SK-N-MC (cell line): ENCODE measurements around the gene XYLT2.

Source experiments
- DNase-seq: peaks from one replicate; pipeline ENCODE4 v3.0.0-alpha.2; 2011; ENCODE audit warnings: low read depth, low spot score
- H3K27ac ChIP-seq: fragments of 200-600 bp; sonication (generic); 2 replicates; pipeline ENCODE4 v1.5.1; 2016; ENCODE audit warnings: mixed run types
- H3K36me3 ChIP-seq: fragments of 200-600 bp; sonication (generic); 2 replicates; pipeline ENCODE4 v1.6.1; 2017; ENCODE audit warnings: antibody characterized with exemption, low read length, mixed read lengths; ENCODE audit not compliant: insufficient read depth
- H3K4me3 ChIP-seq: fragments of 200-600 bp; sonication (generic); 2 replicates; pipeline ENCODE4 v1.5.1; 2016
- H3K9ac ChIP-seq: fragments of 200-600 bp; sonication (generic); 2 replicates; pipeline ENCODE4 v1.8.0; 2017; ENCODE audit warnings: mixed run types, mixed read lengths; ENCODE audit not compliant: insufficient read length
- H3K9me3 ChIP-seq: fragments of 200-600 bp; sonication (generic); 2 replicates; pipeline ENCODE4 v1.6.1; 2017; ENCODE audit warnings: low read depth, mild to moderate bottlenecking, antibody characterized with exemption, low read length, moderate library complexity, mixed read lengths
- EZH2 ChIP-seq: fragments of 200-600 bp; sonication (generic); IDR thresholded peaks from one replicate; pipeline ENCODE4 v1.6.1; 2017; ENCODE audit warnings: antibody characterized with exemption
- FOXP2 ChIP-seq: optimal IDR thresholded peaks from 2 replicates; pipeline ENCODE3; 2011; ENCODE audit warnings: mild to moderate bottlenecking, moderate library complexity; ENCODE audit not compliant: insufficient read depth; ENCODE audit errors: extremely low read length, control extremely low read depth
- POLR2AphosphoS5 ChIP-seq: IDR thresholded peaks from 2 replicates; pipeline ENCODE4 v1.6.1; 2012; ENCODE audit warnings: mild to moderate bottlenecking, low read depth, low read length, borderline replicate concordance

The XYLT2 gene

GRCh38 chr17:50356418-50356817, 10.5 kb downstream of the XYLT2 start:
- TF ChIP-seq POLR2AphosphoS5 (no peak), EZH2 (no peak), FOXP2 (no peak)
- Histone ChIP-seq H3K9ac (no peak overlapping the region), H3K36me3 (peaks cover 37% of the 10 kb centered on the region), H3K4me3 (no peak overlapping the region), H3K27ac (no peak overlapping the region), H3K9me3 (no peaks in the 10 kb centered on the region)
- no peak for DNase-seq

GRCh38 chr17:50356892-50357510, 11.1 kb downstream of the XYLT2 start:
- no peak for DNase-seq
- H3K9ac ChIP-seq = no peak overlapping the region
- H3K27ac ChIP-seq = no peak overlapping the region

GRCh38 chr17:50358177-50358576, 12.3 kb downstream of the XYLT2 start:
- peaks cover 37% of the 10 kb centered on the region for H3K36me3 ChIP-seq
- no peak overlapping the region for H3K4me3 ChIP-seq
- TF ChIP-seq FOXP2 (no peak), EZH2 (no peak), POLR2AphosphoS5 (no peak)
- no peak overlapping the region for H3K27ac ChIP-seq
- no peak for DNase-seq
- no peaks in the 10 kb centered on the region for H3K9me3 ChIP-seq
- no peak overlapping the region for H3K9ac ChIP-seq

More at GRCh38 chr17:50356892-50357510, 11.1 kb downstream of the XYLT2 start:
- TF ChIP-seq EZH2 = no peak
- TF ChIP-seq FOXP2 = no peak
- no peak for TF ChIP-seq POLR2AphosphoS5
- H3K36me3 ChIP-seq = peaks cover 37% of the 10 kb centered on the region
- no peaks in the 10 kb centered on the region for H3K9me3 ChIP-seq
- no peak overlapping the region for H3K4me3 ChIP-seq

GRCh38 chr17:50359005-50359699, 13.2 kb downstream of the XYLT2 start:
- H3K36me3 ChIP-seq = peaks cover 34% of the 10 kb centered on the region
- no peak overlapping the region for H3K4me3 ChIP-seq
- no peak overlapping the region for H3K9ac ChIP-seq
- no peaks in the 10 kb centered on the region for H3K9me3 ChIP-seq
- no peak for DNase-seq
- no peak for TF ChIP-seq EZH2
- TF ChIP-seq FOXP2 = no peak
- no peak for TF ChIP-seq POLR2AphosphoS5
- no peak overlapping the region for H3K27ac ChIP-seq

GRCh38 chr17:50359998-50360461, 14.1 kb downstream of the XYLT2 start:
- no peak overlapping the region for H3K4me3 ChIP-seq
- H3K9me3 ChIP-seq = no peaks in the 10 kb centered on the region
- DNase-seq = no peak
- TF ChIP-seq FOXP2 = no peak
- no peak for TF ChIP-seq POLR2AphosphoS5
- no peak for TF ChIP-seq EZH2
- peaks cover 30% of the 10 kb centered on the region for H3K36me3 ChIP-seq
- H3K27ac ChIP-seq = no peak overlapping the region
- no peak overlapping the region for H3K9ac ChIP-seq

GRCh38 chr17:50360486-50361115, 14.7 kb downstream of the XYLT2 start:
- Histone ChIP-seq H3K36me3 (peaks cover 28% of the 10 kb centered on the region), H3K4me3 (no peak overlapping the region), H3K27ac (no peak overlapping the region), H3K9ac (no peak overlapping the region), H3K9me3 (no peaks in the 10 kb centered on the region)
- TF ChIP-seq EZH2 = no peak
- no peak for TF ChIP-seq FOXP2
- no peak for TF ChIP-seq POLR2AphosphoS5
- DNase-seq = no peak

GRCh38 chr17:50361561-50362480, 15.9 kb downstream of the XYLT2 start:
- H3K9me3 ChIP-seq = no peaks in the 10 kb centered on the region
- peaks cover 16% of the 10 kb centered on the region for H3K36me3 ChIP-seq
- H3K4me3 ChIP-seq = no peak overlapping the region
- no peak for TF ChIP-seq EZH2
- no peak for TF ChIP-seq FOXP2
- no peak for TF ChIP-seq POLR2AphosphoS5
- H3K27ac ChIP-seq = 0 out of 2 replicates have a peak overlapping the region, but pooled peaks have one; percentile 46
- no peak for DNase-seq
- no peak overlapping the region for H3K9ac ChIP-seq
